Liver (tissue), 9 donors: ENCODE data around the gene KCNA10. TPM values are rescaled to one million over a fixed set of nuclear protein-coding genes. Genes with fewer than 3 reads are reported as not detected.

Experiments
- DNase-seq: peaks from one replicate; pipeline ENCODE4 v3.0.0-alpha.2; 2017; ENCODE audit warnings: low spot score
- H3K27ac ChIP-seq, 2 donors: one replicate each; pipeline ENCODE4 v1.7.0; 2013; ENCODE audit warnings: inconsistent platforms in 2 of 2, low read length in 2 of 2, control low read depth in 1 of 2, low read depth in 1 of 2, mild to moderate bottlenecking in 1 of 2
- H3K27me3 ChIP-seq, 4 donors: one replicate each; pipeline versions ENCODE4 v1.6.1 to v1.7.0; 2013; ENCODE audit warnings: low read length in 3 of 4, inconsistent platforms in 1 of 4, mild to moderate bottlenecking in 1 of 4, moderate library complexity in 1 of 4; ENCODE audit not compliant: control insufficient read depth in 4 of 4, insufficient read depth in 4 of 4
- H3K36me3 ChIP-seq, 4 donors: one replicate each; pipeline versions ENCODE4 v1.6.1 to v1.7.0; 2013; ENCODE audit warnings: low read length in 3 of 4, mild to moderate bottlenecking in 3 of 4, low read depth in 1 of 4, moderate library complexity in 1 of 4; ENCODE audit not compliant: control insufficient read depth in 4 of 4, insufficient read depth in 3 of 4
- H3K4me1 ChIP-seq, 4 donors: one replicate each; pipeline versions ENCODE4 v1.6.1 to v1.7.0; 2013; ENCODE audit warnings: low read length in 3 of 4, mild to moderate bottlenecking in 3 of 4, moderate library complexity in 1 of 4; ENCODE audit not compliant: control insufficient read depth in 4 of 4, insufficient read depth in 4 of 4
- H3K4me3 ChIP-seq, 3 donors: one replicate each; pipeline versions ENCODE4 v1.6.1 to v1.7.0; 2013; ENCODE audit warnings: low read length in 3 of 3, control low read depth in 1 of 3, low read depth in 1 of 3, mild to moderate bottlenecking in 1 of 3
- H3K9ac ChIP-seq, 2 donors: one replicate each; pipeline ENCODE4 v1.7.0; 2013; ENCODE audit warnings: low read length in 2 of 2, mild to moderate bottlenecking in 2 of 2, moderate library complexity in 2 of 2, control low read depth in 1 of 2, low read depth in 1 of 2
- H3K9me3 ChIP-seq, 4 donors: one replicate each; pipeline versions ENCODE4 v1.6.1 to v1.7.0; 2013; ENCODE audit warnings: low read length in 3 of 4; ENCODE audit not compliant: control insufficient read depth in 4 of 4
- CTCF ChIP-seq: fragments of 150-350 bp; IDR thresholded peaks from 2 replicates; pipeline ENCODE4 v1.5.1; 2017; ENCODE audit warnings: improper control_type of control experiment, low read depth, low read length; ENCODE audit not compliant: missing input control
- EGR1 ChIP-seq, 2 donors: IDR thresholded peaks; 2 replicates each; pipeline ENCODE4 v1.6.1; 2016 to 2018; ENCODE audit warnings: antibody characterized with exemption in 2 of 2, low read depth in 2 of 2
- FOXA1 ChIP-seq: IDR thresholded peaks from 2 replicates; pipeline ENCODE4 v1.6.1; 2016; ENCODE audit warnings: antibody characterized with exemption
- FOXA2 ChIP-seq: IDR thresholded peaks from 2 replicates; pipeline ENCODE4 v1.6.1; 2016; ENCODE audit warnings: antibody characterized with exemption
- GABPA ChIP-seq, 2 donors: IDR thresholded peaks in 1 of 2; conservative IDR thresholded peaks in 1 of 2; 2 replicates each; pipeline ENCODE4 v1.6.1; 2016; ENCODE audit warnings: antibody characterized with exemption in 2 of 2, mild to moderate bottlenecking in 1 of 2, moderate library complexity in 1 of 2
- HNF4A ChIP-seq, 2 donors: conservative IDR thresholded peaks; 2 replicates each; pipeline ENCODE4 v1.6.1; 2016; ENCODE audit warnings: antibody characterized with exemption in 2 of 2, mild to moderate bottlenecking in 2 of 2
- HNF4G ChIP-seq: IDR thresholded peaks from 2 replicates; pipeline ENCODE4 v1.6.1; 2016; ENCODE audit warnings: antibody characterized with exemption
- JUND ChIP-seq, 2 donors: IDR thresholded peaks; 2 replicates each; pipeline ENCODE4 v1.6.1; 2016; ENCODE audit warnings: antibody characterized with exemption in 2 of 2
- NR2F2 ChIP-seq: IDR thresholded peaks from 2 replicates; pipeline ENCODE4 v1.6.1; 2016; ENCODE audit warnings: antibody characterized with exemption
- RAD21 ChIP-seq, 2 donors: IDR thresholded peaks; 2 replicates each; pipeline ENCODE4 v1.6.1; 2016; ENCODE audit warnings: antibody characterized with exemption in 2 of 2, mild to moderate bottlenecking in 2 of 2
- REST ChIP-seq: IDR thresholded peaks from 2 replicates; pipeline ENCODE4 v1.6.1; 2016; ENCODE audit warnings: antibody characterized with exemption, mild to moderate bottlenecking
- RXRA ChIP-seq, 2 donors: IDR thresholded peaks; 2 replicates each; pipeline ENCODE4 v1.6.1; 2017 to 2018; ENCODE audit warnings: antibody characterized with exemption in 2 of 2, mild to moderate bottlenecking in 1 of 2
- SP1 ChIP-seq: IDR thresholded peaks from 2 replicates; pipeline ENCODE4 v1.6.1; 2018; ENCODE audit warnings: antibody characterized with exemption, mild to moderate bottlenecking
- TAF1 ChIP-seq: conservative IDR thresholded peaks from 2 replicates; pipeline ENCODE4 v1.6.1; 2016; ENCODE audit warnings: antibody characterized with exemption, mild to moderate bottlenecking
- YY1 ChIP-seq: IDR thresholded peaks from 2 replicates; pipeline ENCODE4 v1.6.1; 2016; ENCODE audit warnings: antibody characterized with exemption, mild to moderate bottlenecking
- ZBTB33 ChIP-seq: IDR thresholded peaks from 2 replicates; pipeline ENCODE4 v1.6.1; 2016; ENCODE audit warnings: antibody characterized with exemption
- whole genome bisulfite sequencing: extraction: QIAGEN DNeasy Blood & Tissue Kit; methylation state at CpG from one replicate; pipeline ENCODE4 v1.1.7; 2013; 5-methylcytosine and 5-hydroxymethylcytosine counted together
- polyA plus RNA-seq, 2 donors: library from polyadenylated mRNA; stranded (reverse) in 1 of 2; unstranded in 1 of 2; fragments of 200-250 nt in 1 of 2; fragments of >200 nt in 1 of 2; fragmentation: Nextera tagmentation in 1 of 2; extraction: Ambion mirVana in 1 of 2; gene quantifications; one replicate each; pipeline versions ENCODE4 v1.2.1 to v1.2.3, GENCODE V29; 2013 to 2015
- total RNA-seq, 2 donors: library from RNA; depleted of rRNA; stranded (reverse); fragments of >200 nt; gene quantifications; one replicate each; pipeline ENCODE4 v1.2.3, GENCODE V29; 2014
- TF ChIP-seq, protein P1 (sequence below): IDR thresholded peaks from 2 replicates; pipeline ENCODE4 v1.6.1; 2016; ENCODE audit warnings: antibody characterized with exemption
- TF ChIP-seq, protein P2 (sequence below): IDR thresholded peaks from 2 replicates; pipeline ENCODE4 v1.6.1; 2016; ENCODE audit warnings: antibody characterized with exemption
- donor health status: healthy.
- donor health status: healthy.
- donor health status: healthy.
- donor health status: healthy.
- donor health status: healthy.

Gene KCNA10
- total and polyA plus RNA-seq, 4 donors: not detected

DNA sequence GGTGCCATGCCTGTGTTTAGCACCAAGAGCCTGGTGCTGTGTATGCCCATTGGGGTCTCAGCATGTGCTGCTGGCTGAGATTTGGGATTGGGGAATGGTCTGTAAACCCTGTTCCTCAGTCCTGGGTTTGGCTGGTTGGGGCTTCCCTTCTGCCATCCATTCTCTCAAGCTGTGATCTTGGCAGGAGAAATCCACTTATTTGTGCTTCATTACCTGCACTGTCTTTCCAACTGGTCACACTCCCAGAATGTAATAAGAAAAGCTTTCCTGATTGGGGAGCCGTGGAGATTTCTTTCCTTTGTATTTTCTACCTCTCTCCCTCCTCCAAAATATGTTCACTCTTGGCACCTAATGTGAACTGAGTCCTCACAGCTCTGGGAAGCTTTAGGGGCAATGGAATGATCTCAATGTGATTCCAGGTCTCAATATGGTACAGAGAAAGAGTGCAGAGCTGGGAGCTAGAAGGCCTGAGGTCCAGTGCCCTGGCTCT lies 23.0 kb upstream of the KCNA10 start:
- 56% methylated on average over 1 of the region's 1 CpG for WGBS
- Histone ChIP-seq H3K36me3 (no peaks in the 10 kb centered on the region), H3K4me1 (no peaks in the 10 kb centered on the region), H3K9me3 (no peaks in the 10 kb centered on the region), H3K27ac (no peak overlapping the region), H3K4me3 (no peak overlapping the region), H3K9ac (no peak overlapping the region), H3K27me3 (no peaks in the 10 kb centered on the region)
- no peak for DNase-seq
- TF ChIP-seq RXRA (IDR thresholded peaks at IDR 0.05) (no peak), SP1 (no peak), CTCF (no peak), EGR1 (IDR thresholded peaks at IDR 0.05; ENCODE audit: low read depth in 2 of 2) (no peak), FOXA2 (no peak), RAD21 (IDR thresholded peaks at IDR 0.05) (no peak), REST (no peak), TAF1 (no peak), HNF4A (conservative IDR thresholded peaks at IDR 0.05) (no peak), FOXA1 (no peak), YY1 (no peak)
- TF ChIP-seq, protein P1, sequence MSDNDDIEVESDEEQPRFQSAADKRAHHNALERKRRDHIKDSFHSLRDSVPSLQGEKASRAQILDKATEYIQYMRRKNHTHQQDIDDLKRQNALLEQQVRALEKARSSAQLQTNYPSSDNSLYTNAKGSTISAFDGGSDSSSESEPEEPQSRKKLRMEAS: no peak
- TF ChIP-seq, protein P2, sequence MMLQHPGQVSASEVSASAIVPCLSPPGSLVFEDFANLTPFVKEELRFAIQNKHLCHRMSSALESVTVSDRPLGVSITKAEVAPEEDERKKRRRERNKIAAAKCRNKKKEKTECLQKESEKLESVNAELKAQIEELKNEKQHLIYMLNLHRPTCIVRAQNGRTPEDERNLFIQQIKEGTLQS: no peak

- Histone ChIP-seq H3K27me3 (no peaks in the 10 kb centered on the region), H3K9me3 (no peaks in the 10 kb centered on the region), H3K4me3 (no peak overlapping the region), H3K4me1 (no peaks in the 10 kb centered on the region), H3K27ac (no peak overlapping the region), H3K36me3 (no peaks in the 10 kb centered on the region), H3K9ac (no peak overlapping the region)
- no peak for DNase-seq
- WGBS: 60% methylated on average over 7 of the region's 7 CpGs
- TF ChIP-seq FOXA1 (no peak), RAD21 (IDR thresholded peaks at IDR 0.05) (no peak), HNF4G (no peak), TAF1 (no peak), NR2F2 (no peak), ZBTB33 (no peak), JUND (IDR thresholded peaks at IDR 0.05) (no peak), FOXA2 (no peak), CTCF (no peak), GABPA (IDR thresholded peaks at IDR 0.05 in 1 of 2, conservative IDR thresholded peaks at IDR 0.05 in 1 of 2) (no peak)
These were observed 22.1 kb upstream of the KCNA10 start for GRCh38 chr1:110540891-110541685.
